ENCODE data around the gene TMTC4.
"Not testable (repeated sequence)": the region's sequence is repeated elsewhere in the genome, so short reads cannot be mapped to it uniquely, and the experiment has no call there.

The TMTC4 gene

DNA sequence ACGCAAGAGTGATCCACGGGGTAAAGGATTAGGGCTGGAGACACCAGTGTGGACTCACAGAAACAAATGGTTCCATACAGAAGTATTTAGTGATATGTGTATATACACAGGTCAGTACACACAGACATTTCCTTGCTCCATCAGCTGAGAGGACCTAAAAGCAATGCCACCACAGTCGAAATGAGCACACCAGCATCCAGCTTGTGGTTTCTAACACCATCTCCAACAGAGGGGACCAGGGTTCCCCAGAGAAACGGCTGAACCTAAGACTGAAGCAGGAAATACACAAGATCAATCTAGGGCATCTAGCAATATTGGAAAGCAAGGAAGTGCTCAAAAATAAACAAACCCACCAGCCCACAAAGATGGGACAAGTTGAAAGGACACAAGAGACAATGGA lies 93.6 kb downstream of the TMTC4 start:
- TF ChIP-seq, protein P1, sequence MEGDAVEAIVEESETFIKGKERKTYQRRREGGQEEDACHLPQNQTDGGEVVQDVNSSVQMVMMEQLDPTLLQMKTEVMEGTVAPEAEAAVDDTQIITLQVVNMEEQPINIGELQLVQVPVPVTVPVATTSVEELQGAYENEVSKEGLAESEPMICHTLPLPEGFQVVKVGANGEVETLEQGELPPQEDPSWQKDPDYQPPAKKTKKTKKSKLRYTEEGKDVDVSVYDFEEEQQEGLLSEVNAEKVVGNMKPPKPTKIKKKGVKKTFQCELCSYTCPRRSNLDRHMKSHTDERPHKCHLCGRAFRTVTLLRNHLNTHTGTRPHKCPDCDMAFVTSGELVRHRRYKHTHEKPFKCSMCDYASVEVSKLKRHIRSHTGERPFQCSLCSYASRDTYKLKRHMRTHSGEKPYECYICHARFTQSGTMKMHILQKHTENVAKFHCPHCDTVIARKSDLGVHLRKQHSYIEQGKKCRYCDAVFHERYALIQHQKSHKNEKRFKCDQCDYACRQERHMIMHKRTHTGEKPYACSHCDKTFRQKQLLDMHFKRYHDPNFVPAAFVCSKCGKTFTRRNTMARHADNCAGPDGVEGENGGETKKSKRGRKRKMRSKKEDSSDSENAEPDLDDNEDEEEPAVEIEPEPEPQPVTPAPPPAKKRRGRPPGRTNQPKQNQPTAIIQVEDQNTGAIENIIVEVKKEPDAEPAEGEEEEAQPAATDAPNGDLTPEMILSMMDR (IDR thresholded peaks at IDR 0.05; ENCODE audit: insufficient read depth, low read length, missing control alignments): no peak
- ChIA-PET CTCF (interaction anchor here (1.0 kb wide), 1 partner anchor 8 kb away, joined by 3 read pairs; no protein-coding TSS in a partner anchor), POLR2A (no interaction called here)
- H3K4me3 ChIP-seq (ENCODE audit: low read depth, low read length): no peak overlapping the region
- DNase-seq (ENCODE audit: low read depth, low spot score): no peak

DNA sequence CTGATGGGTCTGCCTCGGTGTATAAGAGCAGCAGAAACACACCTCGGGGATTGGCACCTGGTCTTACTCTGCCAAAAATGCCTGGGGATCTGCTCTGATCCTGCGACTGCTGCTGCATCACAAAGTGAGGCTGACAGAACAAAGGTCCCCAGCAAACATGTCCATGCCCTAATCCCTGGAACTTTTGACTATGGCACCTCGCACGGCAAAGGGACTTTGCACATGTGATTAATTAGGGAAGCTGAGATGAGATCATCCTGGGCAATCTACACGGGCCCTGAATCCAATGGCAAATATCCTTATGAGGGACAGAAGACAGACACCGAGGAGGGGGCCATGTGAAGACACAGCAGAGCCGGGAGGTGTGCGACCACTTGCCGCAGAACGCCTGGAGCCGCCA lies 94.5 kb downstream of the TMTC4 start:
- no peak overlapping the region for H3K4me3 ChIP-seq (ENCODE audit: low read depth, low read length)
- TF ChIP-seq, protein P1 (IDR thresholded peaks at IDR 0.05; ENCODE audit: insufficient read depth, low read length, missing control alignments): no peak
- ChIA-PET POLR2A (no interaction called here), CTCF (interaction anchor here (0.8 to 2.5 kb wide), 3 partner anchors 9 kb away, joined by 3 to 16 read pairs (median 3); partner anchors contain the start of gene GGACT)
- DNase-seq (ENCODE audit: low read depth, low spot score): no peak

DNA sequence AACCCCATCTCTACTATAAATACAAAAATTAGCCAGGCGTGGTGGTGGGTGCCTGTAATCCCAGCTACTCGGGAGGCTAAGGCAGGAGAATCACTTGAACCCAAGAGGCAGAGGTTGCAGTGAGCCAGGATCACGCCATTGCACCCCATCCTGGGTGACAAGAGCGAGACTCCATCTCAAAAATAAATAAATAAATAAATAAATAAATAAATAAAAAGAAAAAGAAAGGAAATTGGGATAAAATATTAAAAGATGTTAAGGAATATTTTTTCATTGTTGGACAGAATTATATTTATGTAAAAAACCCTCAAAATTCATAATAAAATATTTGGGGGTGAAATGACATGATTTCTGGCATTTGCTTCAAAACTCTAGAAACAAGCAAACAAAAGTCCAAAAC lies 97.4 kb downstream of the TMTC4 start:
- H3K4me3 ChIP-seq (ENCODE audit: low read depth, low read length); DNase-seq (ENCODE audit: low read depth, low spot score); CTCF ChIA-PET; POLR2A ChIA-PET: not testable (repeated sequence)

DNA sequence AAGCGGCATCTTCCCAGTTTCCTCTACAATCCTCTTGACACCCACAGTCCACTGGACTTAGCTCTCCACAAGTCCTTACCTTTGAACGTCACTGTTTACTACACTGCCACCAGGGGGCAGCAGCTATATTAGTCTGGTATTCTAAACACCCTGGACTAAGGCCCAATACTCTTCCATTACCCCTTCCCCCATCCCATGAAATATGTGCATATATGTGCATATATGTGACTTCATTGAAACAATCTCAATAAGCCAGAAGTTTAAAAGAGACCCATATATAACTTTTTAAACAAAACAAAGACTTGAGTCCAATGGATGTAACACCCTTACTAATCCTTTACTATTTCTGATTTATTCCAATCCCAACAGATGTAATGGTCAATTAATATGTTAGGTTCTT lies 101.5 kb downstream of the TMTC4 start:
- CTCF ChIA-PET: interaction anchor here (0.8 to 6.0 kb wide), 24 partner anchors 10 to 924 kb away, joined by 3 to 69 read pairs (median 4); partner anchors contain the start of gene GGACT
- POLR2A ChIA-PET: no interaction called here
- DNase-seq (ENCODE audit: low read depth, low spot score): peak; percentile 34
- H3K4me3 ChIP-seq (ENCODE audit: low read depth, low read length): no peak overlapping the region
- TF ChIP-seq, protein P1 (IDR thresholded peaks at IDR 0.05; ENCODE audit: insufficient read depth, low read length, missing control alignments): peak; percentile 53

DNA sequence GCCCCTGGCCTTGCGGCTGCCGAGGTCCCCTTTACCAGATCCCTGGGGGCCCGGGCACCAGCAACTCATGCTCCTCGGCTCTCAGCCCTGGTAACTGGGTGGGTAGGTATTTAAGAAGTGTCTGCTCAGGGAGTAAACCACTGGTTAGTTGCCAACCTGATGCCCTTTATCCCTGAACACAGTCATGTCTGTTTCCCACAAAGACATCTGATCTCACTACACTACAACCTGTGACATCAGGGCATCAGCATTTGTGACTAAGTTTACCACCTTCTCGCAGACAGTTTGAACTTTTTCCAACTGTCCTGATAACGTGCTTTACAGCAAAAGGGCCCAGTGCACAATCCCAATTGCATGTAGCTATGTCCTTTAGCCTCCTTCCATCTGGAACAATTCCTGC lies 108.1 kb downstream of the TMTC4 start:
- TF ChIP-seq, protein P1 (IDR thresholded peaks at IDR 0.05; ENCODE audit: insufficient read depth, low read length, missing control alignments): no peak
- ChIA-PET CTCF (no interaction called here), POLR2A (no interaction called here)
- H3K4me3 ChIP-seq (ENCODE audit: low read depth, low read length): no peak overlapping the region
- no peak for DNase-seq (ENCODE audit: low read depth, low spot score)

DNA sequence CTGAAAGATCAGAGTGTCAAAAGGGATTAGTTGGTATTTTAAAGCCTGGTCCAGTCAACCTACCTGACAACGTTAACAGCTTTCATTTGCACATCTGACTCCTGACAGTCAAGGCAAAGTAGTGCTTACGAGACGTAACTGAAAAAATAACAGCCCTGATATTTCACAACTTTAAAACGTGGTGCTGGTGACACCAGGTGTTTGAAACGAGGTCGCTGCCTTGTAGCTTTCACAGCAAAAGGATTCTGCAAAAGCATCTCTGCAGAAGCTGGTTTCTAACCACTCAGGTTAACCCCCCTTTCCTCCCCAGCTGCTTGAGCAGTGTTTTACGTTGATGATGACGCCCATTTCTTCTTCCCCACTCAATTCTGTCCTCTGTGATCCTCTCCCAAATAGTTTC lies 109.3 kb downstream of the TMTC4 start:
- DNase-seq (ENCODE audit: low read depth, low spot score): no peak
- ChIA-PET CTCF (no interaction called here), POLR2A (no interaction called here)
- TF ChIP-seq, protein P1 (IDR thresholded peaks at IDR 0.05; ENCODE audit: insufficient read depth, low read length, missing control alignments): no peak
- H3K4me3 ChIP-seq (ENCODE audit: low read depth, low read length): no peak overlapping the region

DNA sequence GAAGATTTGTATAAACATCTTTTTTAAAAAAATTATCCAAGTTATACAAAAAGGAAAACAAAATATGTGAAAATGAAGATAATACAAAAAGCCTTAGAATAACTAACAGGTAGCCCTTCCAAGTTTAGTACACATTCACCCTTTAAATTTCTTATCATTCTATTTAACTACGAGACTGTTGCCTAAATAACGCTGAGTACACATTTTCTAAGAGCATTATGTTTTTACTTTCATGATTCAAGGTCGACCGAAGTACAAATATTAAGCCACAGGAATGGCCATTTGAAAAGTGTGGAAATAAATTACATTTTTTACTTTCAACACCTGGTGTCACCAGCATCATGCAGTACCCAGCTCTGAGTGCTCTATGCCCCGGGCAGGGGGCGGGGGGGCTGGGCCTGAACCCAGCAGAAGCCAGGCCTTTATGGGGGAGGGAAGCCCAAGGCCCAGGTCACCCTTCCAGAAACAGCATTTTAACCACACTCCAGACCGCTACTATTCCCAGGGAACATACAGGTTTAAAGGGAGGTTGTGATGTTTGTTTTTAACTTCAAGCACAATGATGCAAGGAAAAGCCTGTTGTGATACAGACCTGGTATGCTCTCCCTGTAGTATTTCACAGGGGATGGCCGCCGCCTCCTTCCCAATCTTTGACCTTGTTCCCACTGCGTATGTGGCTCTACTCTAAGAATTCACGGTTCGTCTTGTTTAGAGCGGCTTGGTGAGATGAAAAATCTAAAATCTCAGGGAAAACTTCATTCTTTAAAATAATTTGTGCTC lies 110.0 kb downstream of the TMTC4 start:
- H3K4me3 ChIP-seq (ENCODE audit: low read depth, low read length): no peak overlapping the region
- ChIA-PET CTCF (interaction anchor here (6.6 kb wide), 1 partner anchor 8 kb away, joined by 69 read pairs; no protein-coding TSS in a partner anchor), POLR2A (no interaction called here)
- no peak for DNase-seq (ENCODE audit: low read depth, low spot score)
- TF ChIP-seq, protein P1 (IDR thresholded peaks at IDR 0.05; ENCODE audit: insufficient read depth, low read length, missing control alignments): no peak

Measured in AG04449 (cell line).